HG03460 (cell line): ENCODE data around the gene CTBP1.
"Not testable (repeated sequence)": the region's sequence is repeated elsewhere in the genome, so short reads cannot be mapped to it uniquely, and the experiment has no call there.

Experiments
- ATAC-seq: cut with Tn5 transposase; IDR thresholded peaks from one replicate; pipeline ENCODE4 v1.9.1; 2021; ENCODE audit not compliant: unreplicated experiment

CTBP1 gene

GRCh38 chr4:1239141-1239949 is 9.6 kb downstream of the CTBP1 start:
- ATAC-seq: no peak

- ATAC-seq: no peak
Observed at GRCh38 chr4:1238676-1239000, 10.3 kb downstream of the CTBP1 start.

DNA sequence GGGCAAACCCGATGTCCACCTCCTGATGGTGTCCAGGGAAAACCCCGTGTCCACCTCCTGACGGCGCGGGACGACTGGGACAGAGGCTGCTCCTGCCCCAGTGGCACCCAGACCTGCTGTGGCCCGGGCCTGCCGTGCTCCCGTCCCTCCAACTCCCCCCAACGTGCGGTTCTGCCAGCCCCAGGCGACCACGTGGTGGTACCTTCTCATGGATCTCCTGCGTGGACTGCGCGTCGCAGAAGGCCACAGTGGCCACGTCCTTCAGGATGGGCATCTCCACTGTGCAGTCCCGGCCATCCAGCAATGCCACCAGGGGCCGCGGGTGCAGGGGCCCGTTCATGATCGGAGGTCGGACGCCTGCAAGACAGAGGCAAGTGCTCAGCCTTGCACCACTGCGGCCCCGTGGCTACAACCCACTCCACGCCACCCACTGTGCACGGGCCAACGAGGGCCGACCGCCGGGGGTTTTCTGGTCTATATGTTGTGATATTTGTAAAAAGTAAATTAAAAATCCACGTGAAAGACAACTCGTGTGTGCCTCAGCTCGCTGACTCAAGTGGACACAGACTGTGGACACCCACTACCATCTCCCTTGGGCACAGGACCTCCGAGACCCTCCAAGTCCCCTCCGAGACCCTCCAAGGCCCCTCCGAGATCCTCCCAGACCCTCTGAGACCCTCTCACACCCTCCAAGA is 10.8 kb downstream of the CTBP1 start:
- no peak for ATAC-seq

DNA sequence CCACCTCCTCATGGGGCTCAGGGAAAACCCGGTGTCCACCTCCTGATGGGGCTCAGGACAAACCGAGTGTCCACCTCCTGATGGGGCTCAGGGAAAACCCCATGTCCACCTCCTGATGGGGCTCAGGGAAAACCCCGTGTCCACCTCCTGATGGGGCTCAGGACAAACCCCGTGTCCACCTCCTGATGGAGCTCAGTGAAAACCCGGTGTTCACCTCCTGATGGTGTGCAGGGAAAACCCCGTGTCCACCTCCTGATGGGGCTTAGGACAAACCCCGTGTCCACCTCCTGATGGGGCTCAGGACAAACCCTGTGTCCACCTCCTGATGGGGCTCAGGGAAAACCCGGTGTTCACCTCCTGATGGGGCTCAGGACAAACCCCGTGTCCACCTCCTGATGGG is 11.7 kb downstream of the CTBP1 start:
- not testable (repeated sequence) for ATAC-seq

GRCh38 chr4:1236836-1237235 is 12.1 kb downstream of the CTBP1 start:
- ATAC-seq: not testable (repeated sequence)

DNA sequence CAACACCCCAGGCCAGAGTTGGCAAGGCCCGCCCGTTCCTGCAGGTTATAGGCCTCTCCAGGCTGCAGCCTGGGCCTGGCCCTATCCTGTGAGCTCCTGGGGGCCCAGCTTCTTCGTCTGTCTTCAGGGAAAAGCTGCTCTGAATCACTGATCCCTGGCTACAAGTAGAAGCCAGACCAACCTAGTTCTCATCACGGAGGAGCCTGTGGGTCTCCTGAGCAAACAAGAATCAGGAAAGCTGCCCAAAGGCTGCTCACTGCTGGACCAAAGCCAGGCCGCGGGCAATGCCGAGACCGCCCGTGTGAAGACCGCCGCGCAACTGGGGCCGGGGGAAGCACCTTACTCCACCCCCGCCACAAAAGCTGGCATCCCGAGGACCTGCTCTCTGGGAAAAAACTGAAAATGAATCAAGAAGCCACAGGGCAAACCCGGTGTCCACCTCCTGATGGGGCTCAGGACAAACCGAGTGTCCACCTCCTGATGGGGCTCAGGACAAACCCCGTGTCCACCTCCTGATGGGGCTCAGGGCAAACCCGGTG is 12.8 kb downstream of the CTBP1 start:
- ATAC-seq: no peak

GRCh38 chr4:1235381-1236102 is 13.4 kb downstream of the CTBP1 start:
- no peak for ATAC-seq

DNA sequence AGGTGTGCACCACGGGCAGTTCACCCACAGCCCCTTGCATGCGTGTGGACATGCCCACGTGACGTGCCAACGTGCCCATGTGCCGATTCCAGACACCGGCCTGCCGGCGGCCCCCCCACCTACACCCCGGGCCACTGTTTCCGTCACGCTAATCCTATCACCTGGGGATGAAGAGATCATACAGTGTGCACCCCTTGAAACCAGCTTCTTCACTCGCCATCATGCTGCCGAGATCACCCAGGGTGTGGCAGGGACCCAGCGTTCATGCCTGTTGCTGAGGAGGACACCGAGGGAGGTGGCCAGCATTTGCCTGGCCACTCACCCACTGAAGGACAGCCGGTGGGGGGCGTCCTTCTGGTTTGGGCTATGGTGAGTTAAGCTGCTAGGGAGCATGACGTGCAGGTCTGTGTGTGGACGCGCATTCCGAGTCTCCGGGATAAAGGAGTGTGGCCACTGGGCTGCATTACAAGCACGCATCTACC is 14.1 kb downstream of the CTBP1 start:
- no peak for ATAC-seq

- ATAC-seq: no peak
Observed at GRCh38 chr4:1234309-1234695, 14.6 kb downstream of the CTBP1 start.

GRCh38 chr4:1233641-1234308 is 15.2 kb downstream of the CTBP1 start:
- ATAC-seq: no peak

DNA sequence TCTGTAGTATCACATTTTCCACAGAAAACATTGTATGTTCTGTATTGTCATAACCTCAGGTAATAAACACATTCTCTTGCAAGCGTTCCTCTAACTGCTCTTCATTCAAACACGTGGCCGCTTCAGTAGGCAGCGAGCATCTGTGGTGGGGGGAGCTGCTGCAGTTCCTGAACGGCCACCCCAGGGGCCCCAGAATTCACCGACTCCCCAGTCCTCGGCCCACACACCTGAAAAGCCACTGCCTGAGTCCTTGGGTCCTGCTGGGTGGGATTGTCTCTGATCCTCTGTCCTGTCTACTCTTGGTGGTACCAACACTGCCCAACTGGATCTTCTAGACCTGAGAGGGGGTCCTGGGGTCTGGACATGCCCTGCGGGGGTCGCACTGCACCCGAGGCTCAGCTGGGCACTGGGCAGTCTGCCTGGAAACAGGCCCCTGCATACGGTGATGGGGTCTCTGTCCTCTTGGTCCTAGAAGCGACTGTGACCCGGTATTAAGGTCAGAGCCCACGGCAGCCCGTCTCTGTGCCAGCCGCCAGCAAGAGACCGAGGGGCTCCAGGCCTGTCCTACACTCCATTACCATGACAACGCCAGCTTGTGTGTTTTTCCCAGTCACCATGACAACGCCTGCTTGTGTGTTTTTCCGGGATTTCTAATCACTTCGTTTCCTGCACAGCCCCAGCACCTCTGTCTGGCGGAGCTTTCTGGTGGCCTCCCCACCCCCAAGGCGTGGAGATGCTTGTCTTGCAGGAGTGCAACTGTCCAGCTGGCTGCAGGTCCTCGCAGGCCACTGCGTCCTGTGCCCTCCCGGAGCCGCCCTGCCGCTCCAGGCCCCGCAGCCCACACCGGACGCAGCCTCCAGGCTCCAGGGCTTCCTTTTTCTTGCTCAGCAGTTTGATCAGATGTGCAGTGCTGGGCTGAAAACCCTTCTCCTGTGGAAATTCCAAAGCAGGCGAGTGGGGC is 16.0 kb downstream of the CTBP1 start:
- no peak for ATAC-seq

DNA sequence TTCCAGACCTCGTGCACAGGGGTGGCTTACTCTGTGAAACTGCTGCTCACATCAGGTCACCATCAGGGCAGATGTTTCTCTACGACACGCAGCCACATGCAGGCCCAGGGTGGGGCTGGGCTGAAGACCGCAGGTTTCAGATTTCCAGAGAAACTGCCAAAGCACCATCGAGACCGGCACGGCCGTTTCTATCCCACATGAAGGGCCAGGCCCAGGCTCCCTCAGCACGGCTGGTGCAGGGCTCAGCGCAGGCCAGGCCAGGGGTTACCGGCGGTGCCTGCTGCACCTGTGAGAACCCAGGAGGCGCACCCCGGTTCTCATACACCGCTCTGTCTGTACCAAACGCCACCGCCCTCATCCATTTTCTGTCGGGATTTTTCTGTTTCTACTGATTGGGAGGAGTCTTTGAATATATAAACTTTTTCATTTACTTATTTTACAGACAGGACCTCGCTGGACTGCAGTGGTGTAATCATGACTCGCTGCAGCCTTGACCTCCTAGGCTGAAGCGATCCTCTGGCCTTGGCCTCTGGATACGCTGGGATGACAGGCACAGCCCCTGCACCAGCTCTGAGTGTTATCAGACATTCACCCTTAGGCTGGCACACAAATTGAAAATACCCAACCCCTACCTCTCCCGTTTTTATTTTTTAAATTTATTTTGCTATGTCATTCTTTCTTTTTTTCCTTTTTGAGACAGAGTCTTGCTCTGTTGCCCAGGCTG is 17.1 kb downstream of the CTBP1 start:
- no peak for ATAC-seq

GRCh38 chr4:1230971-1231636 is 17.8 kb downstream of the CTBP1 start:
- no peak for ATAC-seq

- ATAC-seq: no peak
Observed at GRCh38 chr4:1230316-1230715, 18.6 kb downstream of the CTBP1 start.

DNA sequence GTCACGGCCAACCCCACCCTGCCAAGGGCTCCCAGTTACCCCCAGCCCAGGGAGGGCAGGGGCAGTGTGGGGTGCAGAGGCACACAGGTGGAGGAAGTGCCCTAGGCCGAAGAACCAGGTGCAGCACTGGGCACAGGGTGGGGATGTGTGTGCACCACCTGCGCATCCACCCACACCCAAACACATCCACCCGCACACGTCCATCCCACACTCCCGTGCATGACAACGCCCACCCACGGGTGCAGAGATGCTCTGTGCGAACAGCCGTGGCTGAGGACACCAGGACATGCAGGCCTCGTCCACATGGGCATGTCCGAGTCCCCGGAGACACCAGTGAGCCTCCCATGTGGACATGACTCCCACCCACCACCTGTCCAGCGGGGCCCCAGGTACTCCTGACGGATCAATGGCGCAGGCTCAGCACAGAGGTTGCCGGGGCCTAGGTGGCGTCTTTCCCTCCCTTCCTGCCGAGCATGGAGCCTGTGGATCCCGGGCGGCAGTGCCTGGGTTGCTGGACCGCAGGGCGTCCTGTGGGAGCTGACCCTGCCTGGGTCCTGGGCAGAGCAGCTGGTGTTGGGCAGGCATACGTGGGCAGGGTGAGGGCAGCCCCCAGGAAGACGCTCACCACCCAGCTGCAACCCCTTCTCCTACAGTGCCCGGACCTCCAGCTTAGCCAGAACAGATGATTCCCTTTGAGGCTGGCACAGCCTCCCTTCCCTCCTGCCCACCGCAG is 19.6 kb downstream of the CTBP1 start:
- no peak for ATAC-seq

- ATAC-seq: no peak
Observed at GRCh38 chr4:1227816-1228215, 21.1 kb downstream of the CTBP1 start.

- no peak for ATAC-seq
Observed at GRCh38 chr4:1226598-1226997, 22.3 kb downstream of the CTBP1 start.

GRCh38 chr4:1226144-1226481 is 22.8 kb downstream of the CTBP1 start:
- ATAC-seq: no peak
